ENCODE data around the gene SLC2A9.

SLC2A9 gene

GRCh38 chr4:9931146-9931545, 90.2 kb downstream of the SLC2A9 start (continued):
- no peak for TF ChIP-seq CSDC2 (CRISPR knock-in tag; IDR thresholded peaks at IDR 0.05)
- TF ChIP-seq ARNTL (CRISPR knock-in tag; IDR thresholded peaks at IDR 0.05; ENCODE audit: borderline replicate concordance, low read depth), result no peak
- TF ChIP-seq ZC3H10 (CRISPR knock-in tag; IDR thresholded peaks at IDR 0.05), result no peak

- TF ChIP-seq ESRRG (CRISPR knock-in tag; IDR thresholded peaks at IDR 0.05) (no peak), ISL1 (CRISPR knock-in tag; IDR thresholded peaks at IDR 0.05) (no peak), ZNF70 (CRISPR knock-in tag; IDR thresholded peaks at IDR 0.05) (no peak), OSR1 (CRISPR knock-in tag; IDR thresholded peaks at IDR 0.05) (no peak), CSDC2 (CRISPR knock-in tag; IDR thresholded peaks at IDR 0.05) (no peak), PATZ1 (CRISPR knock-in tag; IDR thresholded peaks at IDR 0.05; ENCODE audit: borderline replicate concordance) (no peak), ZNF8 (CRISPR knock-in tag; IDR thresholded peaks at IDR 0.05) (no peak), PPARA (CRISPR knock-in tag; IDR thresholded peaks at IDR 0.05; ENCODE audit: borderline replicate concordance) (no peak), CREB5 (CRISPR knock-in tag; IDR thresholded peaks at IDR 0.05; ENCODE audit: low read depth) (no peak), GLIS3 (CRISPR knock-in tag; IDR thresholded peaks at IDR 0.05) (no peak), ZC3H10 (CRISPR knock-in tag; IDR thresholded peaks at IDR 0.05) (no peak)
- no peak for ATAC-seq
Measured at GRCh38 chr4:9929111-9929510, 92.2 kb downstream of the SLC2A9 start.

- TF ChIP-seq TOX (CRISPR knock-in tag; IDR thresholded peaks at IDR 0.05; ENCODE audit: borderline replicate concordance) (no peak), ZFP3 (CRISPR knock-in tag; IDR thresholded peaks at IDR 0.05) (no peak), ZC3H10 (CRISPR knock-in tag; IDR thresholded peaks at IDR 0.05) (no peak), SNAI2 (CRISPR knock-in tag; IDR thresholded peaks at IDR 0.05) (no peak), BACH2 (CRISPR knock-in tag; IDR thresholded peaks at IDR 0.05; ENCODE audit: borderline replicate concordance) (no peak), PATZ1 (CRISPR knock-in tag; IDR thresholded peaks at IDR 0.05; ENCODE audit: borderline replicate concordance) (no peak), ZNF70 (CRISPR knock-in tag; IDR thresholded peaks at IDR 0.05) (no peak), GLIS3 (CRISPR knock-in tag; IDR thresholded peaks at IDR 0.05) (no peak), CREB5 (CRISPR knock-in tag; IDR thresholded peaks at IDR 0.05; ENCODE audit: low read depth) (no peak), RARB (CRISPR knock-in tag; IDR thresholded peaks at IDR 0.05) (no peak), CSDC2 (CRISPR knock-in tag; IDR thresholded peaks at IDR 0.05) (no peak), OSR1 (CRISPR knock-in tag; IDR thresholded peaks at IDR 0.05) (no peak), CSRNP3 (CRISPR knock-in tag; IDR thresholded peaks at IDR 0.05) (no peak), TCF4 (CRISPR knock-in tag; IDR thresholded peaks at IDR 0.05; ENCODE audit: borderline replicate concordance) (no peak), ZNF8 (CRISPR knock-in tag; IDR thresholded peaks at IDR 0.05) (no peak), POU6F1 (CRISPR knock-in tag; IDR thresholded peaks at IDR 0.05; ENCODE audit: borderline replicate concordance, low read depth) (no peak), PPARA (CRISPR knock-in tag; IDR thresholded peaks at IDR 0.05; ENCODE audit: borderline replicate concordance) (no peak), ZFP30 (CRISPR knock-in tag; IDR thresholded peaks at IDR 0.05) (no peak)
Measured at GRCh38 chr4:9927341-9928007, 93.8 kb downstream of the SLC2A9 start.

More at GRCh38 chr4:9927341-9928007, 93.8 kb downstream of the SLC2A9 start:
- ATAC-seq, result no peak
